Endodermal cell (in vitro differentiated cells): ENCODE results near the gene DNM3. TPM values are rescaled to one million over a fixed set of nuclear protein-coding genes. Genes with fewer than 3 reads are reported as not detected.

Source experiments
- DNase-seq: peaks from one replicate; pipeline ENCODE4 v3.0.0-alpha.2; 2017
- H3K27ac ChIP-seq: 2 replicates; pipeline ENCODE4 v1.5.1; 2013; ENCODE audit warnings: mild to moderate bottlenecking, low read depth, low read length, moderate library complexity
- H3K27me3 ChIP-seq: 2 replicates; pipeline ENCODE4 v1.6.1; 2013; ENCODE audit warnings: mild to moderate bottlenecking, low read length, moderate library complexity; ENCODE audit not compliant: insufficient read depth, control insufficient read depth, poor library complexity, severe bottlenecking
- H3K36me3 ChIP-seq: 2 replicates; pipeline ENCODE4 v1.7.0; 2013; ENCODE audit warnings: mild to moderate bottlenecking, low read length, moderate library complexity; ENCODE audit not compliant: control insufficient read depth, insufficient read depth
- H3K4me1 ChIP-seq: one replicate; pipeline ENCODE4 v1.7.0; 2013; ENCODE audit warnings: low read length; ENCODE audit not compliant: control insufficient read depth, insufficient read depth
- H3K4me3 ChIP-seq: 2 replicates; pipeline ENCODE4 v1.5.1; 2013; ENCODE audit warnings: mild to moderate bottlenecking, low read length, moderate library complexity
- H3K9ac ChIP-seq: 2 replicates; pipeline ENCODE4 v1.6.1; 2013; ENCODE audit warnings: mild to moderate bottlenecking, low read length, moderate library complexity; ENCODE audit not compliant: poor library complexity, severe bottlenecking; ENCODE audit errors: extremely low read depth
- H3K9me3 ChIP-seq: 2 replicates; pipeline ENCODE4 v1.6.1; 2013; ENCODE audit warnings: mild to moderate bottlenecking, low read length, moderate library complexity; ENCODE audit not compliant: control insufficient read depth
- H3K27ac Mint-ChIP-seq: 2 replicates; pipeline ENCODE4 v1.8.0; 2020; ENCODE audit warnings: mixed read lengths
- H3K27me3 Mint-ChIP-seq: 2 replicates; pipeline ENCODE4 v1.8.0; 2021; ENCODE audit warnings: mild to moderate bottlenecking, mixed read lengths; ENCODE audit not compliant: insufficient read depth
- H3K36me3 Mint-ChIP-seq: 2 replicates; pipeline ENCODE4 v1.8.0; 2020; ENCODE audit warnings: low read depth, mixed read lengths
- H3K4me1 Mint-ChIP-seq: 2 replicates; pipeline ENCODE4 v1.8.0; 2020; ENCODE audit warnings: mixed read lengths
- H3K4me3 Mint-ChIP-seq: 2 replicates; pipeline ENCODE4 v1.8.0; 2020; ENCODE audit warnings: mild to moderate bottlenecking, moderate library complexity, mixed read lengths
- H3K9me3 Mint-ChIP-seq: 2 replicates; pipeline ENCODE4 v1.8.0; 2020; ENCODE audit warnings: mild to moderate bottlenecking, mixed read lengths
- CTCF ChIP-seq: fragments of 200-600 bp; sonication (generic); conservative IDR thresholded peaks from 2 replicates; pipeline ENCODE4 v1.5.0; 2021; ENCODE audit warnings: antibody characterized with exemption, mild to moderate bottlenecking
- WGBS, 2 experiments: methylation state at CpG; one replicate each; pipeline versions ENCODE4 v1.1.5 to v1.1.7; 2013; ENCODE audit warnings: missing lambda C conversion rate in 2 of 2, mixed read lengths in 1 of 2; ENCODE audit not compliant: insufficient coverage in 1 of 2, insufficient read length in 1 of 2; 5-methylcytosine and 5-hydroxymethylcytosine counted together
- total RNA-seq, 2 donors: library from RNA; stranded (reverse); fragmentation: NEBNext Ultra II Directional in 1 of 2; extraction: Animal tissue kit (Norgen Biotek cat#: 25700) in 1 of 2; gene quantifications; 2 replicates in 1 of 2; 3 replicates in 1 of 2; pipeline ENCODE4 v1.2.1, GENCODE V29; 2021

DNM3 gene
- total RNA-seq, 2 donors from 2014 or later = 0.53 to 1.8 TPM

DNA sequence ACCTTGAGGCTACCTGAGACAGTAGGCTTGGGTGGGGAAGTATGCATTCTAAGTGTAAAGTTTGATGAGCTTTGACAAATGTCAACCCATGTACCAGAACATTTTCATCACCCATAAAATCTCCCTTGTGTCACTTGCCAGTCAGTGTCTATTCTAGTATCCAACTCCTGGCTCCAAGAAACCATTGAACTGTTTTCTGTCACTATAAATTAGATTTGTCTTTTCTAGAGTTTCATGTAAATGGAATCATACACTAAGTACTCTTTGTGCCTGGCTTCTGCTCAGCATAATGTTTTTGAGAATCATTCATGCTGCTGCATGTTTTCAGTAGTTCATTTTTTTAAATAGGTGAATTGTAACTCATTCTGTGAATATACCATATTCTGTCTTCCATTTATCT is 165.4 kb downstream of the DNM3 start:
- Histone ChIP-seq H3K4me1 (no peaks in the 10 kb centered on the region), H3K27me3 (no peaks in the 10 kb centered on the region), H3K9ac (no peak overlapping the region), H3K36me3 (no peaks in the 10 kb centered on the region), H3K4me3 (no peak overlapping the region), H3K27ac (no peak overlapping the region), H3K9me3 (peaks cover 17% of the 10 kb centered on the region)
- no peak for DNase-seq
- Mint-ChIP-seq H3K36me3 (no peaks in the 10 kb centered on the region), H3K4me3 (no peak overlapping the region), H3K9me3 (peaks cover 10% of the 10 kb centered on the region), H3K27ac (no peak overlapping the region), H3K27me3 (no peaks in the 10 kb centered on the region), H3K4me1 (no peaks in the 10 kb centered on the region)
- no peak for TF ChIP-seq CTCF

- H3K27me3 ChIP-seq = no peaks in the 10 kb centered on the region
- H3K27ac ChIP-seq = no peak overlapping the region
- Mint-ChIP-seq H3K9me3 (peaks cover 6% of the 10 kb centered on the region), H3K27ac (no peak overlapping the region), H3K4me1 (peaks cover 2% of the 10 kb centered on the region), H3K4me3 (no peak overlapping the region), H3K36me3 (no peaks in the 10 kb centered on the region), H3K27me3 (no peaks in the 10 kb centered on the region)
- TF ChIP-seq CTCF = no peak
- no peak overlapping the region for H3K9ac ChIP-seq
- H3K4me3 ChIP-seq = no peak overlapping the region
- no peaks in the 10 kb centered on the region for H3K4me1 ChIP-seq
- 82% methylated on average over 1 of the region's 1 CpG; no CpG with 5 or more reads in 1 of the 2 experiments for WGBS, 2 experiments
- no peaks in the 10 kb centered on the region for H3K36me3 ChIP-seq
- H3K9me3 ChIP-seq = no peaks in the 10 kb centered on the region
- no peak for DNase-seq
These were observed 177.5 kb downstream of the DNM3 start for GRCh38 chr1:172018727-172019311.

DNA sequence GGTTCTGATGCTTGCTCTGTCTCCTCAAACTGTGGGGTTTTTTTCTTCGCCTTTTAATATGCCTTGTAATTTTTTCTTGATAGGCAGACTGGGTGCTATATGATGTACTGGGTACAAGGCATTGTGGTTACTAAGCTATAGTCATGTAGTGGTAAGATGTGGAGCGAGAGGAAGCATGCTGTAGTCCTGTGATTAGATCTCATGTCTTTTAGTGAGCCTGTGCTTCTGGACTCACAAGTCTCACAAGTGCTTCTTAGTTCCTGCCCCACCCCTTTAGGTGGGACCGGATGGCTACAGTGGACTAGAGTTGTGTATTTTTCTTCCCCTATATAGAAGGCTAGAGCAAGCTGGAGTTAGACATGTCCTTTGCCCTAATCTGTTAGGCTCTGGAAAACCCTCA is 178.7 kb downstream of the DNM3 start:
- Histone ChIP-seq H3K27me3 (no peaks in the 10 kb centered on the region), H3K4me1 (no peaks in the 10 kb centered on the region), H3K9me3 (no peaks in the 10 kb centered on the region), H3K36me3 (no peaks in the 10 kb centered on the region), H3K4me3 (no peak overlapping the region), H3K27ac (no peak overlapping the region), H3K9ac (no peak overlapping the region)
- Mint-ChIP-seq H3K9me3 (no peaks in the 10 kb centered on the region), H3K4me3 (no peak overlapping the region), H3K4me1 (peaks cover 2% of the 10 kb centered on the region), H3K27me3 (no peaks in the 10 kb centered on the region), H3K27ac (no peak overlapping the region), H3K36me3 (no peaks in the 10 kb centered on the region)
- 87% methylated on average over 3 of the region's 3 CpGs; no CpG with 5 or more reads in 1 of the 2 experiments for WGBS, 2 experiments
- DNase-seq = no peak
- no peak for TF ChIP-seq CTCF
